ENCODE results near the gene TRIM40.
"Not testable (repeated sequence)": the region's sequence is repeated elsewhere in the genome, so short reads cannot be mapped to it uniquely, and the experiment has no call there.

The TRIM40 gene

GRCh38 chr6:30113841-30114240 lies 22.1 kb upstream of the TRIM40 start:
- DNase-seq = no peak

GRCh38 chr6:30116724-30117123 lies 19.2 kb upstream of the TRIM40 start:
- no peak for DNase-seq

GRCh38 chr6:30118691-30119090 lies 17.2 kb upstream of the TRIM40 start:
- not testable (repeated sequence) for DNase-seq

DNA sequence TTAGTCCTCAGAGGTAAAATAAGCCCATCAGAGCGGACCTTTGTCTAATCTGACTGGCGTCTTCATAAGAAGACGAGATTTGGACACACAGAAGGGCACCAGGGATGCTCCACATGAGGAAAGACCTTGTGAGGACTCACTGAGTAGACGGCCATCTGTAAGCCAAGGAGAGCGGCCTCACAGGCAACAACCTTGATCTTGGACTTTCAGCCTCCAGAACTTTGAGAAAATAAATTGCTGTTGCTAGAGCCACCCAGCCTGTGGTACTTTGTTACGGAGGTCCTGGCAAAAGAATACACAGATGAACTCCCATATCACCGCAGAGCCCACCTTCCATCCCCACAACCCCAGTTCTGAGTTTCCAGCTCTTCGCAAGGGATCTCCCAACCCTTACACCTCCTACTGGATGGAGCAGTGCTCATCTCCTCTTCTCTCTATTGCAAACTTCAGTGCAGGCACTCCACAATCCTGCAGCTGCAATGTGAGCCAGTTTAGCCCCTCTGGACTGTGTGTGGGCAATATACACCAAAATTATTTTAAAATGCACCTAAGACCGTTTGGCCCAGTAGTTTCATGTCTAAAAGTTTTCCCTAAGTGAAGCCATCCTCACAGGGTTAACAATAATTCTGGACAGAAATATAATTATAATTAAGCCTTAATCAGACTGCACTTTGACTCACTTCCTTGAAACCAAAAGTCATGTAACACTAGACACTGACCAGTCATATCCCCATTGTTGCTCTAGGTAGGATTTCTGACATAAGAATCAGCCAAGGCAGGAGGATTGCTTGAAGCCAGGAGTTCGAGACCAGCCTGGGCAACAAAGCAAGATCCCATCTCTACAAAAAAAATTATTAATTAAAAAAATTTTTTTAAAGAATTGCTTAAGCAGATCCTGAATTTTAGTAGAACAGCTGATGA lies 14.2 kb upstream of the TRIM40 start:
- no peak for DNase-seq

- no peak for DNase-seq
Measured at GRCh38 chr6:30122515-30122914, 13.4 kb upstream of the TRIM40 start.

- DNase-seq = no peak
Measured at GRCh38 chr6:30127238-30128093, 8.5 kb upstream of the TRIM40 start.

DNA sequence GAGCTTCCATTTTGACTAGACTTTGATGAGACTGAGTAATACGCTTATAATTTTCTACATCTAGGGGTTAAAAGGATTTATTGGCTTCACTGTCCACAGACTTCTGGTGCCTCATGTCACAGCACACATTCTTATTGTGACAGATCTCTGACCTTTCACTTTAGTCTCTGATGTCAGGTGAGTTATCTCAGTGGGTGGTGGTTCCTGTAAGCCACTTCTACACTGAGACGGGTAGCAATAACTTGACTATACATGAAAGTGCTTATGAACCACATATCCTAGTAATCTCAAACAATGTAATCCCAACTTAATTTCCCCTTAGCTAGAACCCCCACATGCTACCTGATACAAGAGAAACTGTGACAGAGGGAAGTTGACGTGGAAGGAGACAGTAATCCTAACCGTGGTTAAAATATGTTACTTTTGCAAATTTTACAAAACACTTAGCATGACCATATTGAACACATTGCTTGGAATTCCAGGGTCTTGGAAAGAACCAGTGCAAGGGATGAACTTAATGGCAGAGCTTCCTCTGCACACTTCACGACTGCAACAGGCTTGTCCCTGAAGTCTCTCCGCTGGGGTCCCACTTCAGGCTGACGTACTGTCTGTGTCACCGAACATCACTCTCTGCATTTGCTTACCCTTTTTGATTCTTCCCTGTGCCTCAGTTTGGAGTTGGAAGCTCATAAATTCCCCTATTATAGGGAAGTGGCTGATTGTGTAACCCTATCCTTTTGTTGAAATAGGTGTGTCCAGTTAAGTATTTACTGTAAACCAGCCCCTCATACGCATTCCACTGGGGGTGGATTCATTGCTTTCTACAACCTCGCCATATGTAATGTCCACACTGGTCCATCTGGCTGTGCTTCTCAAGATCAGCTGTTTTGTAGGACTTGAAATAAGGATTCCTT lies 6.4 kb upstream of the TRIM40 start:
- no peak for DNase-seq

DNA sequence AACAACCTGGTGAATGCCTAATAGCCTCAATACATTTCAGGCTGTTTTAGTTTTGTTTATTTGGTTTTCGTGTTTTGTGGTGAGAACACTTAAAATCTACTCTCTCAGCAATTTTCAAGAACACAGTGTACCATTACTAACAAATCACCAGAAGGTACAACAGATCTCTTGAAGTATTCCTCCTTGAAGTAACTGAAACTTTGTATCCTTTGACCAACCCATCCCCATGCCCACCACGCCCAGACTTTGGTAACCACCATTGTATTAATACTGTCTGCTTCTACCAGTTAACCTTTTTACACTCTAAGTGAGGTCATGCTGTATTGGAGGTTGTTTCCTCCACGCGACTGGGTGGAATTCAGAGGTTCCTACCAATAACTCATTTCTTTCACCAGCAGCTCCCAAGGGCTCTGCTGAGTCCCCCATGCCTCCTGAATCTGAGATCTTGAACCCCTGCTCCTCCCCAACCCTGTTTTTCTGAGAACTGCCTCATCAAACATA lies 5.7 kb upstream of the TRIM40 start:
- DNase-seq = no peak

- DNase-seq = peak; percentile 74
Measured at GRCh38 chr6:30130887-30131862, 4.8 kb upstream of the TRIM40 start.

- DNase-seq = no peak
Measured at GRCh38 chr6:30131947-30132497, 3.9 kb upstream of the TRIM40 start.

DNA sequence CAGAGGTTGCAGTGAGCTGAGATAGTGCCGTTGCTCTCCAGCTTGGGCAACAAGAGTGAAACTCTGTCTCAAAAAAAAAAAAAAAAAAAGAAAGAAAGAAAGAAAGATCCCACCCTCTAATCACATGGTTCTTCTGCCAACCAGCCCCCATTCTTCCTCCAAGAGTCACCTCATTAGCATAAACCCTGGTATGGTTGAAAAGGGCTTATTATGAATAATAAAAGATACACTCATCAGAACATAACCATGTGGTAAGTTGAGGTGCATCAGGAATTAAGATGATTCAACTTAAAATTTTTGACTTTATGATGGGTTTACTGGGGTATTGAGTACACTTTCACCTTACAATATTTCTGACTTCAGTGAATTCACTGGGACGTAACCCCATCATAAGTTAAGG lies 793 bp upstream of the TRIM40 start:
- DNase-seq = no peak

DNA sequence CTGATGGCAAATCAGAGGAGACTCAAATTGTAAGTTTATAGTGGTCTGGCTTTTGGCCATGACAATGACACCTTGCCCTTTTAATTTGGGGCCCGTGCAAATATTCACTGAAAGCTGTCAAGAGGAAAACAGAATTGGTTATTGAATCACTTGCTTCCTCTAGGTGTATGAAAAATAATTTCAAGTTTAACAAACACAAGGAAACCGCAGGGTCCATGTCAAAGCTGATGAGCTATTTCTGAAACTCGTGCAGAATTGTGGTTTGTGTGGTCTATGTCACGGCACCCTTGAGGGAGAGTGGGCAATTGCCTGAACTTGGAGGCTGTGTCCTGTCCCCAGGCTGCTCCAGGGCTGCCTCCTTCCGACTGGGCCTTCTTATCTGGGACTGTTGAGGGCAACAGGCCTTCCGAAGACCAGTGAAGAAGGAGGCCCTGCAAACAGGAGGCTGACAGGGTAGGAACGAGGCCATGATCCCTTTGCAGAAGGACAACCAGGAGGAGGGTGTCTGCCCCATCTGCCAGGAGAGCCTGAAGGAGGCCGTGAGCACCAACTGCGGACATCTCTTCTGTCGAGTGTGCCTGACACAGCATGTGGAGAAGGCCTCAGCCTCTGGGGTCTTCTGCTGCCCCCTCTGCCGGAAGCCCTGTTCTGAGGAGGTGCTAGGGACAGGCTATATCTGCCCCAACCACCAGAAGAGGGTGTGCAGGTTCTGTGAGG lies 788 bp downstream of the TRIM40 start:
- DNase-seq = no peak

- not testable (repeated sequence) for DNase-seq
Measured at GRCh38 chr6:30140240-30140639, 4.3 kb downstream of the TRIM40 start.

- no peak for DNase-seq
Measured at GRCh38 chr6:30142665-30143064, 6.7 kb downstream of the TRIM40 start.

- no peak for DNase-seq
Measured at GRCh38 chr6:30143780-30144179, 7.8 kb downstream of the TRIM40 start.

DNA sequence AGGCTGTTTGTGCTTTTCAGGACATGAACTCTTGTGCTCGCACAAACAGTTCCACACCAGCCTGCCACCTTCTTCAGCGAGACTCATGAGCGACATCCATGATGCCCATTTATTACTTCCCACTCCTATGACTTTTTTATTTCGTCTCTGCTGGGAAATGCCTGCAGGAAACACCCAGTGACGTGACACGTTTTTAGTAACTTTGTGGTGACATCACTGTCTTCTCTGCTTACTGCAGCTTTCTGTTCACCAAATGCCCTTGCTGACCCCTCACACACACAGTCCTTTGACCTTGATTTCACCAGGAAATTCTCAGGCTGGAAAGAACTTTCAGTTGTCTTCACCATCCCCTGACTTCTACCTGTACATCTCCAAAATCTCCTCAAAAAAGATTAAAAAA lies 8.9 kb downstream of the TRIM40 start:
- DNase-seq = no peak

- DNase-seq = no peak
Measured at GRCh38 chr6:30145818-30146217, 9.9 kb downstream of the TRIM40 start.

DNA sequence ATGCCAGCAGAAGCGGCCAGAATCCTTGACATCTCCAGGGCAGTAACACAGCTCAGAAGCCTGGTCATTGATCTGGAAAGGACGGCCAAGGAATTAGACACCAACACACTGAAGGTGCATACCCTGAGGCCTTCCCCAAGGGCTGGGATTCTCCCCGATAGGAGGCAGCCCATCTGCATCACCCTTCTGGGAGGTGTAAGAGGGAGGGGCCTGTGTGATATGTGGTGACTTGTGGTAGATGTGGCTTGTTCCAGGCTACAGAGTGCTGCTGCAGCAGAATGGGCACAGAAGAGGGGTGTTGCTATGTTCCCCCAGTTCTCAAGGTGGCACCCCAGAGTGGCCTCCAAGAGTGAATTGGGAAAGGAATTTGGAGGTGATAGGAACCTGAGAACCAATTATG lies 11.2 kb downstream of the TRIM40 start:
- DNase-seq = no peak

DNA sequence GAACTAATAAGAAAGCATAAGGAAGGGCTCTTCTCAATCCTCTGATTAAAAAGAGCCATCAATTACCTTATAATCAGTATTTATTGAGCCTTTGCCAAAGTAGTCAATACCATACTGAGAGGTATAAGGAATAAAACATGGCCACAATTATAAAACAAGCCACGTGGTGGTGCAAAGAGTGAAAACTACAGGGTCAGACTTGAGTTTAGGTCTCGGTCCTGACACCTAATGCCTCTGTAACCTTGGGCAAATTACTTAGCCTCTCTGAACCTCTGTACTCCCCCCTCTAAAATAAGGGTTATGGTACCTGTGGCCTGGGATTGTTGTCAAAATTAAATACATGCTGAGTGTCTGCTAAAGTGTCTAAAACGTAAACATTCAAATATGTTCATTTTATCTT lies 13.3 kb downstream of the TRIM40 start:
- DNase-seq = no peak

DNA sequence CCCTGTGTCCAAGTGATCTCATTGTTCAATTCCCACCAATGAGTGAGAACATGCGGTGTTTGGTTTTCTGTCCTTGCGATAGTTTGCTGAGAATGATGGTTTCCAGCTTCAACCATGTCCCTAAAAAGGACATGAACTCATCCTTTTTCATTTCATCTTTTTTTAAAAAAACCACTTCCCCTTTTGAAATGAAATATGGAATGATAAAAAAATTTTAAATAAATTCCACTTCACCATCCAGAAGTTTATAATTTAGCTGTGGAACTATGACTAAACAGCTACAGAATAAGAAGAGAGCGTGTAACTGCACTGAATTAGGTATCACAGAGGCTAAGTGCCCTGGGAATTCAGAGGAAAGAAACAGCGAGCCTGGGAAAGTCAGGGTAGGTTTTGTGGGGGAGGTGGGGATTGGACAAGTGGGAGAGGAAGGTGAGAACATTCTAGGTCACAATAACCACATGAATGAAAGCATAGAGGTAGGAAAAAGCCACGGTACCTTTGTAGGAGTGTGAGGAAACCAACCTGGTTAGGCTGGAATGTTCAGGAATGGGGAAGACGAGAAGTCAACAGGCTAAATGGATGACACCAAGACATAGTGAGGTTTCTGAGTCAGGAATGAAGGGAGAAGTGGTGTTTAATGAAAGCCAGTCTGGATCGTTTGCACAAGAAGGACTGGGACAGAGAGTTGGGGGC lies 14.1 kb downstream of the TRIM40 start:
- DNase-seq = no peak

Data from midbrain (tissue), 1 donor.